AG04449 (cell line): ENCODE measurements around the gene MYO18A.
A peak's percentile ranks its signal among the peaks of the same experiment; 100 is the strongest.
"Not testable (repeated sequence)": the region's sequence is repeated elsewhere in the genome, so short reads cannot be mapped to it uniquely, and the experiment has no call there.

Source experiments
- CTCF ChIA-PET: fragments of 350-600 bp; formaldehyde crosslinking; extraction: SDS; loops from one replicate; lab custom pipeline; 2021; ENCODE audit warnings: antibody characterized with exemption; lab: Yijun Ruan, JAX
- POLR2A ChIA-PET: fragments of 400-600, 350-600 bp; formaldehyde crosslinking; extraction: SDS; loops from one replicate; lab custom pipeline; 2020; ENCODE audit warnings: antibody characterized with exemption, inconsistent platforms; lab: Yijun Ruan, JAX
- DNase-seq: peaks from one replicate; pipeline ENCODE4 v3.0.0-alpha.2; 2010; ENCODE audit warnings: low read depth, low spot score
- H3K4me3 ChIP-seq: 2 replicates; pipeline ENCODE4 v1.5.1; 2011; ENCODE audit warnings: low read depth, mild to moderate bottlenecking, control low read depth, low read length
- TF ChIP-seq, protein P1 (sequence below): IDR thresholded peaks from one replicate; pipeline ENCODE4 v1.5.1; 2011; ENCODE audit warnings: mild to moderate bottlenecking, moderate library complexity, low read length, control low read depth, inconsistent platforms; ENCODE audit not compliant: insufficient read depth; ENCODE audit errors: missing control alignments

The MYO18A gene

GRCh38 chr17:29180034-29180787 is at the start of gene MYO18A:
Gene MYO18A (minus strand): TSS chr17:29180398. CDS start chr17:29166940, 13,458 bp downstream.
- DNase-seq, result no peak
- ChIA-PET CTCF (interaction anchor here (0.7 to 26.9 kb wide), 34 partner anchors 9 to 181 kb away, joined by 3 to 393 read pairs (median 5); no protein-coding TSS in a partner anchor), POLR2A (interaction anchor here (0.6 to 1.9 kb wide), 9 partner anchors 8 to 113 kb away, joined by 3 to 7 read pairs (median 4); partner anchors contain the start of gene NUFIP2)
- TF ChIP-seq, protein P1, sequence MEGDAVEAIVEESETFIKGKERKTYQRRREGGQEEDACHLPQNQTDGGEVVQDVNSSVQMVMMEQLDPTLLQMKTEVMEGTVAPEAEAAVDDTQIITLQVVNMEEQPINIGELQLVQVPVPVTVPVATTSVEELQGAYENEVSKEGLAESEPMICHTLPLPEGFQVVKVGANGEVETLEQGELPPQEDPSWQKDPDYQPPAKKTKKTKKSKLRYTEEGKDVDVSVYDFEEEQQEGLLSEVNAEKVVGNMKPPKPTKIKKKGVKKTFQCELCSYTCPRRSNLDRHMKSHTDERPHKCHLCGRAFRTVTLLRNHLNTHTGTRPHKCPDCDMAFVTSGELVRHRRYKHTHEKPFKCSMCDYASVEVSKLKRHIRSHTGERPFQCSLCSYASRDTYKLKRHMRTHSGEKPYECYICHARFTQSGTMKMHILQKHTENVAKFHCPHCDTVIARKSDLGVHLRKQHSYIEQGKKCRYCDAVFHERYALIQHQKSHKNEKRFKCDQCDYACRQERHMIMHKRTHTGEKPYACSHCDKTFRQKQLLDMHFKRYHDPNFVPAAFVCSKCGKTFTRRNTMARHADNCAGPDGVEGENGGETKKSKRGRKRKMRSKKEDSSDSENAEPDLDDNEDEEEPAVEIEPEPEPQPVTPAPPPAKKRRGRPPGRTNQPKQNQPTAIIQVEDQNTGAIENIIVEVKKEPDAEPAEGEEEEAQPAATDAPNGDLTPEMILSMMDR, result peak; percentile 94
- peak within 1 kb of the TSS; percentile 65 for H3K4me3 ChIP-seq

GRCh38 chr17:29225396-29225795 is 45.2 kb upstream of the MYO18A start:
- ChIA-PET POLR2A (no interaction called here), CTCF (interaction anchor here (0.8 to 4.1 kb wide), 15 partner anchors 8 to 109 kb away, joined by 3 to 15 read pairs (median 4); partner anchors contain the start of gene MYO18A)
- no peak overlapping the region for H3K4me3 ChIP-seq
- no peak for DNase-seq
- TF ChIP-seq, protein P1, result no peak

- CTCF ChIA-PET, result interaction anchor here (2.4 to 19.1 kb wide), 11 partner anchors 9 to 105 kb away, joined by 9 to 454 read pairs (median 60); partner anchors contain the start of gene MYO18A
- DNase-seq, H3K4me3 ChIP-seq, POLR2A ChIA-PET: not testable (repeated sequence)
Observed at GRCh38 chr17:29221338-29221737, 41.1 kb upstream of the MYO18A start.

DNA sequence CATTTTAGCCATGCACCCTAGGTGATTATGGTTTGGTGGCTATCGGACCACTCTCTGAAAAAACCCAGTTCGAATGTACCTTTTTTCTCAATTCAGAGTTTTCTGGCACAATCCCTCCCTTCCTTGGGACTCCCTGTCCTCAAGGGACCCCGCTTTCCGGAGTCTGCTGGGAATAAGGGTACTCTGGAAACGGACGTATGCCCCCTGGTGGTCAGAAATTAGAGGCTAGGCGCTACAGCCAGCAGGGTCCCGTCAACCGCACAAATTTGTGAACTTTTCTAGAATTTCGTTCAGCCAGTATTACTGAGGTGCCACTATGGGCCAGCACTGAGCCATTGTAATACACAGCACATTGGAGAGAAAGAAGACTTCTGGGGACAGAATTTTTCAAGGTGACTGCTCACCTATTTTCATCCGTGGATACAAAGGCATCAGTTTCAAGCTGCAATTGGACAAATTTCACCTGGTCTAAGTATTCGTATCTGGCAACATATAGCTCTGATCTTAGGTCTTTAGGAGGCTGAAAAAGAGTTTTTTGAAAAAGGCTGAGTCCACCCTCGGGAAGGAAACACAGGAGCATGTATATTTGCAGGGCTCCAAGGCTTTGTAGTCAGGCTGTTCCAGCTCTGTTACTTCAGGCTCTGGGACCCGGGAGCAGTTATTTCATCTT is 39.3 kb upstream of the MYO18A start:
- POLR2A ChIA-PET, result interaction anchor here (0.7 to 1.0 kb wide), 2 partner anchors 23 to 71 kb away, joined by 3 to 4 read pairs; no protein-coding TSS in a partner anchor

DNA sequence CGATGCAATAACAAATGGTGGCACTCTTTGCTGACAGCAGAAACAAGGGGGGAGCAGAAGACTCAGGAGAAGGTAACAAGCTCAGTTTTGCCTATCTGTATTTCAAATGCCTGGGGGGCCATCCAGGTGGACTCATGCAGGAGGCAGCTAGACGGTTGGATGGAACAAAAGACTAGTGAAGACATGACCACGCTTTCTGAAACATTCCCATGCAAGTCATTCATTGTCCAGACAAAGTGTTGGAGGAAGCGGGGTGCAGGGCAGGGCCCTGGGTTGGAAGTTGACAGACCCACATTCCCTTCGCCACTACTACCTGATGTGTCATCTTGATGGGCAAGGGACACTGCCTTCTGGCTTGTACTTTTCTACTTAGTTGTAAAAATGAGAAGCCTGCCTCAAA is 36.7 kb upstream of the MYO18A start:
- no peak overlapping the region for H3K4me3 ChIP-seq
- CTCF ChIA-PET, result interaction anchor here (0.8 to 19.1 kb wide), 11 partner anchors 9 to 153 kb away, joined by 4 to 454 read pairs (median 9); partner anchors contain the start of gene MYO18A
- TF ChIP-seq, protein P1, result no peak
- no peak for DNase-seq
- POLR2A ChIA-PET, result no interaction called here

More for the DNA sequence above, 39.3 kb upstream of the MYO18A start:
- TF ChIP-seq, protein P1, result peak; percentile 87
- CTCF ChIA-PET, result interaction anchor here (0.6 to 19.1 kb wide), 32 partner anchors 8 to 280 kb away, joined by 3 to 454 read pairs (median 9); partner anchors contain the start of genes CRYBA1, MYO18A and PHF12
- no peak for DNase-seq
- no peak overlapping the region for H3K4me3 ChIP-seq

GRCh38 chr17:29216181-29216580 is 36.0 kb upstream of the MYO18A start:
- no peak for DNase-seq
- TF ChIP-seq, protein P1, result no peak
- no peak overlapping the region for H3K4me3 ChIP-seq
- ChIA-PET POLR2A (no interaction called here), CTCF (interaction anchor here (0.9 to 19.1 kb wide), 11 partner anchors 9 to 154 kb away, joined by 4 to 454 read pairs (median 9); partner anchors contain the start of gene MYO18A)
